BLaER1 (cell line): ENCODE measurements around the gene NETO1.

Experiments
- H3K27ac ChIP-seq: shearing (Covaris generic); formaldehyde crosslinking; 2 replicates; pipeline ENCODE4 v1.8.1; 2022
- H3K27me3 ChIP-seq: shearing (Covaris generic); formaldehyde crosslinking; 2 replicates; pipeline ENCODE4 v1.8.1; 2022
- H3K36me3 ChIP-seq: shearing (Covaris generic); formaldehyde crosslinking; 2 replicates; pipeline ENCODE4 v1.8.1; 2022
- H3K4me1 ChIP-seq: shearing (Covaris generic); formaldehyde crosslinking; 2 replicates; pipeline ENCODE4 v1.8.1; 2022
- H3K4me2 ChIP-seq: shearing (Covaris generic); formaldehyde crosslinking; 2 replicates; pipeline ENCODE4 v1.8.1; 2022
- H3K4me3 ChIP-seq: shearing (Covaris generic); formaldehyde crosslinking; 2 replicates; pipeline ENCODE4 v1.8.1; 2022
- H3K9ac ChIP-seq: shearing (Covaris generic); formaldehyde crosslinking; 2 replicates; pipeline ENCODE4 v1.8.1; 2022
- H3K9me3 ChIP-seq: shearing (Covaris generic); formaldehyde crosslinking; 2 replicates; pipeline ENCODE4 v1.8.1; 2022
- H4K20me1 ChIP-seq: shearing (Covaris generic); formaldehyde crosslinking; 2 replicates; pipeline ENCODE4 v1.8.1; 2022
- Cebpa-rat ChIP-seq: shearing (Covaris generic); IDR thresholded peaks from 2 replicates; pipeline ENCODE4 v1.8.1; 2022

The NETO1 gene

DNA sequence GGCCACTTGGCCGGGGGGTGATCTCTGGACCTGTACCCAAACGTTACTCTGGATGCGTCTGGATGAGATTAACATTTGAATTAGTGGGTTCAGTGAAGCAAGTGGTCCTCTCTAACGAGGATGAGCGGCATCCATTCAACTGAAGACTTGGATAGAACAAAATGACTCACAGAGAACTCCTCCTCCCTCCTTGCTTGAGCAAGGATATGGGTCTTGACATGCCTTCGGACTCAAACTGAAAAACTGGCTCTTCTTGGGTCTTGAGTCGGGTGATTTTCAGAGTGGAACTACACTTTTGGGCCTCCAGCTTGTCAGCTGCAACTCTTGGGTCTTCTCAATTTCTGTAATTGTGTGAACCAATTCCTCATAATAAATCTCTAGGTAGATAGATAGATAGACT is 47.2 kb downstream of the NETO1 start:
- Histone ChIP-seq H3K9me3 (no peaks in the 10 kb centered on the region), H3K9ac (no peak overlapping the region), H4K20me1 (no peaks in the 10 kb centered on the region), H3K27me3 (no peaks in the 10 kb centered on the region), H3K4me1 (no peaks in the 10 kb centered on the region), H3K4me3 (no peak overlapping the region), H3K36me3 (no peaks in the 10 kb centered on the region), H3K4me2 (no peak overlapping the region), H3K27ac (no peak overlapping the region)
- TF ChIP-seq Cebpa-rat: no peak

DNA sequence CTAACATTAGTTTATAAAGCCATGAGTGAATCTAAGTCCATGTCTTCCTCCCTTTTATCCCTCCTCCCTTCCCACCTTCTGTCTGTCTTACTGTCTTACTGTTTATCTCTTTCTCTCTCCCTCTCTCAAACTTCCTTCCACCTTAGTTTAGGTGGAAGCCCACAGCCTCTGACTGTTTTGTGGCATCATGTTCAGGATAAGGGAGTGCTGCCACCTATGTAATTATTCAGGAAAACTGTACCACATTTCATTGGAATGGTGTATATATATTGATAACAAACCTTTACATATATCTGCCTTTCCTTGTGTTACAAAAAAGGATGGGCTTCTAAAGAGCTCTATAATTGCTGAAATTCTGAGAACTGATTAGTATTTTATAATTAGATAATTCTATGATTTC is 48.7 kb downstream of the NETO1 start:
- H3K4me1 ChIP-seq: no peaks in the 10 kb centered on the region
- H3K27me3 ChIP-seq: no peaks in the 10 kb centered on the region
- H3K27ac ChIP-seq: no peak overlapping the region
- H3K4me2 ChIP-seq: no peak overlapping the region
- H3K9me3 ChIP-seq: no peaks in the 10 kb centered on the region
- H3K9ac ChIP-seq: no peak overlapping the region
- no peaks in the 10 kb centered on the region for H4K20me1 ChIP-seq
- H3K36me3 ChIP-seq: no peaks in the 10 kb centered on the region
- no peak for TF ChIP-seq Cebpa-rat
- H3K4me3 ChIP-seq: no peak overlapping the region

GRCh38 chr18:72811047-72811446 is 56.7 kb downstream of the NETO1 start:
- H4K20me1 ChIP-seq: no peaks in the 10 kb centered on the region
- no peaks in the 10 kb centered on the region for H3K9me3 ChIP-seq
- no peak overlapping the region for H3K4me3 ChIP-seq
- no peak for TF ChIP-seq Cebpa-rat
- H3K36me3 ChIP-seq: no peaks in the 10 kb centered on the region
- no peaks in the 10 kb centered on the region for H3K27me3 ChIP-seq
- H3K9ac ChIP-seq: no peak overlapping the region
- no peaks in the 10 kb centered on the region for H3K4me1 ChIP-seq
- H3K4me2 ChIP-seq: no peak overlapping the region
- no peak overlapping the region for H3K27ac ChIP-seq

DNA sequence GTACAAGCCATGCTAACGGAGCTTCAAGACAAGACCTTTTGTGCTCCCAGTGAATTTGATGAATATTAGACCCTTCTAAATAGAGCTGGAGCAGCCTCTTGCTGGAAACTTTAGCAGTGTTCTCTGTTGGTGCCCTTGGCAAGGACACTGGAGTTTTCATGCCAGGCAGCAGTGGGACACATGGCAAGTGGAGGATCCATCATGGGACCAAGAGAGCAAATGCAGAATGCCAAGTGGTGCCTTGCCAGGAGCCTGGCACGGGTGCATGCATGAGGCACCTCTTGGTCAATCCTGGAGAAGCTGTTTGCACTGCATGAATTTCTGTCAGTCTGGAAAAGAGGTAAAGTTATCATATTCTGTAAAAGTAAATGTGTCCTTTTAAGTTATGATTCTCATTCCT is 59.1 kb downstream of the NETO1 start:
- H3K4me1 ChIP-seq: no peaks in the 10 kb centered on the region

GRCh38 chr18:72799106-72799505 is 68.7 kb downstream of the NETO1 start:
- no peak overlapping the region for H3K9ac ChIP-seq
- H3K27ac ChIP-seq: no peak overlapping the region
- H3K36me3 ChIP-seq: no peaks in the 10 kb centered on the region
- no peaks in the 10 kb centered on the region for H3K9me3 ChIP-seq
- H4K20me1 ChIP-seq: no peaks in the 10 kb centered on the region
- no peak for TF ChIP-seq Cebpa-rat
- no peak overlapping the region for H3K4me3 ChIP-seq
- no peaks in the 10 kb centered on the region for H3K4me1 ChIP-seq
- H3K4me2 ChIP-seq: no peak overlapping the region
- no peaks in the 10 kb centered on the region for H3K27me3 ChIP-seq

More for the DNA sequence above, 59.1 kb downstream of the NETO1 start:
- Histone ChIP-seq H3K9me3 (no peaks in the 10 kb centered on the region), H3K4me3 (no peak overlapping the region), H3K36me3 (no peaks in the 10 kb centered on the region), H3K27ac (no peak overlapping the region), H3K9ac (no peak overlapping the region), H3K4me2 (no peak overlapping the region), H4K20me1 (no peaks in the 10 kb centered on the region), H3K27me3 (no peaks in the 10 kb centered on the region)
- TF ChIP-seq Cebpa-rat: no peak

- TF ChIP-seq Cebpa-rat: no peak
- Histone ChIP-seq H3K36me3 (no peaks in the 10 kb centered on the region), H3K27me3 (no peaks in the 10 kb centered on the region), H3K27ac (no peak overlapping the region), H4K20me1 (no peaks in the 10 kb centered on the region), H3K9ac (no peak overlapping the region), H3K9me3 (no peaks in the 10 kb centered on the region), H3K4me3 (no peak overlapping the region), H3K4me2 (no peak overlapping the region), H3K4me1 (no peaks in the 10 kb centered on the region)
Observed at GRCh38 chr18:72783530-72783929, 84.3 kb downstream of the NETO1 start.

DNA sequence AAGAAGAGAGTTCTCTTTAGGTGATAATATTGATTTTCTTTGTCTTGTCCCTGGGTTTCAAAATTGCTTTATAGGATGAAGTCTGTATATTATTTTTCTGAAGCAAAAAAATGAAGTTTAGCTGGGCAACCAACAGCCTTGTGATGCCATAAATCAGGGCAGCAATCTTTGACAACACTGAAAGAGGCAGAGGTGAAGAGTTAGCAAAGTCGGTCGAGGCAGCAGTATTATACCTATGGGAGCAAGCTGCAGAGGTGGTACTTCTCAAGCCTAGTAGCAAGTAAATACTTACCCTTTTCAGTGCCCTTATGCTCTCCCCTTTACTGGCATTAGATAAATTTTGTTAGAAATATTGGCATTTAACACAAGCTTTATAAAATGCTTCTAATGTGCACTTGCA is 92.9 kb downstream of the NETO1 start:
- Histone ChIP-seq H3K27ac (no peak overlapping the region), H3K9ac (no peak overlapping the region), H3K4me1 (no peaks in the 10 kb centered on the region; the same call in 1 of the 2 replicates), H3K27me3 (no peaks in the 10 kb centered on the region), H4K20me1 (no peaks in the 10 kb centered on the region), H3K36me3 (no peaks in the 10 kb centered on the region), H3K9me3 (no peaks in the 10 kb centered on the region), H3K4me2 (no peak overlapping the region), H3K4me3 (no peak overlapping the region)
- TF ChIP-seq Cebpa-rat: no peak

DNA sequence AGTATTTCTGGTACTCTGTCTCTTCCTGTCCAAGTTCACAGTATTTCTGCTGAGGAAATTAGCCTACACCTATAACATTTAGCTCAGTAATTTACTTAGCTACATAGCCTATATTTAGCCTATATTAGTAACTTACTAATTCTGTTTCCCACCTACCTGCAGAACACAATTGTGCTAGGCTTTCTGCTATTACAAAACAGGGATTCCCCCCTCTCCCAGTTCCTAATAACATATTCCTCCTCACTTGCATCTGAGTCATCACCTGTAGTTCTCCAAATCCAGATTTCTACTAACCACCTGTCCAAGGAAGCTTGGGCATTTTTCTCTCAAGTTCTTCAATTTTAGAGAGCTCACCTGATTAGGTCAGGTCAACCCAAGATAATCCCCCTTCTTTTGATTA is 94.9 kb downstream of the NETO1 start:
- H3K4me1 ChIP-seq: no peaks in the 10 kb centered on the region; the same call in 1 of the 2 replicates
- H3K27me3 ChIP-seq: no peaks in the 10 kb centered on the region
- TF ChIP-seq Cebpa-rat: no peak
- no peaks in the 10 kb centered on the region for H3K9me3 ChIP-seq
- H3K9ac ChIP-seq: no peak overlapping the region
- H3K4me3 ChIP-seq: no peak overlapping the region
- no peak overlapping the region for H3K27ac ChIP-seq
- H4K20me1 ChIP-seq: no peaks in the 10 kb centered on the region
- no peaks in the 10 kb centered on the region for H3K36me3 ChIP-seq
- no peak overlapping the region for H3K4me2 ChIP-seq

GRCh38 chr18:72768681-72769229 is 99.0 kb downstream of the NETO1 start:
- H3K27ac ChIP-seq: no peak overlapping the region
- no peak overlapping the region for H3K9ac ChIP-seq
- TF ChIP-seq Cebpa-rat: no peak
- H3K4me3 ChIP-seq: no peak overlapping the region
- no peaks in the 10 kb centered on the region for H3K36me3 ChIP-seq
- no peaks in the 10 kb centered on the region for H3K27me3 ChIP-seq
- H3K4me1 ChIP-seq: peaks cover 5% of the 10 kb centered on the region
- no peak overlapping the region for H3K4me2 ChIP-seq
- no peaks in the 10 kb centered on the region for H3K9me3 ChIP-seq
- no peaks in the 10 kb centered on the region for H4K20me1 ChIP-seq

- no peak for TF ChIP-seq Cebpa-rat
- H3K9ac ChIP-seq: no peak overlapping the region
- H3K4me1 ChIP-seq: peaks cover 2% of the 10 kb centered on the region
- H3K27me3 ChIP-seq: no peaks in the 10 kb centered on the region
- no peaks in the 10 kb centered on the region for H4K20me1 ChIP-seq
- H3K27ac ChIP-seq: no peak overlapping the region
- H3K9me3 ChIP-seq: no peaks in the 10 kb centered on the region
- H3K36me3 ChIP-seq: no peaks in the 10 kb centered on the region
- no peak overlapping the region for H3K4me3 ChIP-seq
- no peak overlapping the region for H3K4me2 ChIP-seq
Observed at GRCh38 chr18:72762515-72763122, 105.2 kb downstream of the NETO1 start.

DNA sequence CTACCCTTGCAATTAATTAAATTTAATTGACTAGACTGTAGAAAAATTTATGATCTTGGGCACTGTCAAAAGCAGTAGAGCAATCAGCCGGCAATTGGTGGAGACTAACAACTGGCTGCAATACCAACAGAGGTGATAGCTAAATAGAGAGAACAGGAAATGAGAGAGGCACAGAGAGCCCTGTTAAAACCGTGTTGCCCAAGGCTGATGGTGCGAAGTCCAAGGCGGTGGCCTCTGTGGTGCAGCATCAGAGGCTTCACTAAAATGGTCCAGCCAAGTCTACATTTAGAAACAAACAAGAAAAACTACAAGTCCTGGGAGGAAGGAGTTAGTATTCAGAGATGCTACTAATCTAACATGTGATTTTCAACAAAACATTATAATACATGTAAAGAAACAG is 115.6 kb downstream of the NETO1 start:
- Histone ChIP-seq H3K9ac (no peak overlapping the region), H4K20me1 (no peaks in the 10 kb centered on the region), H3K27ac (no peak overlapping the region), H3K27me3 (no peaks in the 10 kb centered on the region), H3K4me3 (no peak overlapping the region), H3K36me3 (no peaks in the 10 kb centered on the region), H3K4me1 (no peaks in the 10 kb centered on the region), H3K9me3 (no peaks in the 10 kb centered on the region), H3K4me2 (no peak overlapping the region)
- TF ChIP-seq Cebpa-rat: no peak
